HG03095 (cell line): ENCODE measurements around the gene CWF19L1.
"Not testable (repeated sequence)": the region's sequence is repeated elsewhere in the genome, so short reads cannot be mapped to it uniquely, and the experiment has no call there.

Experiments used
- ATAC-seq: cut with Tn5 transposase; IDR thresholded peaks from one replicate; pipeline ENCODE4 v1.9.1; 2021; ENCODE audit warnings: moderate library complexity; ENCODE audit not compliant: unreplicated experiment

Gene CWF19L1

GRCh38 chr10:100267239-100268104 lies at the start of gene CWF19L1:
Gene CWF19L1 (minus strand): TSS chr10:100267638. CDS start chr10:100267593, 45 bp downstream.
- peak; percentile 57 for ATAC-seq

GRCh38 chr10:100315615-100316014 lies 48.2 kb upstream of the CWF19L1 start:
- no peak for ATAC-seq

- ATAC-seq = no peak
These were observed 43.9 kb upstream of the CWF19L1 start for GRCh38 chr10:100311298-100311697.

- no peak for ATAC-seq
These were observed 40.2 kb upstream of the CWF19L1 start for GRCh38 chr10:100307684-100308083.

GRCh38 chr10:100306861-100307260 lies 39.4 kb upstream of the CWF19L1 start:
- no peak for ATAC-seq

GRCh38 chr10:100304414-100304813 lies 37.0 kb upstream of the CWF19L1 start:
- ATAC-seq = no peak

- ATAC-seq = no peak
These were observed 36.4 kb upstream of the CWF19L1 start for GRCh38 chr10:100303724-100304319.

- ATAC-seq = not testable (repeated sequence)
These were observed 33.7 kb upstream of the CWF19L1 start for GRCh38 chr10:100301123-100301522.

- no peak for ATAC-seq
These were observed 29.8 kb upstream of the CWF19L1 start for GRCh38 chr10:100297242-100297641.

- ATAC-seq = no peak
These were observed 25.6 kb upstream of the CWF19L1 start for GRCh38 chr10:100293066-100293465.

- not testable (repeated sequence) for ATAC-seq
These were observed 24.9 kb upstream of the CWF19L1 start for GRCh38 chr10:100292300-100292699.

- no peak for ATAC-seq
These were observed 23.9 kb upstream of the CWF19L1 start for GRCh38 chr10:100291356-100291755.

- ATAC-seq = no peak
These were observed 22.2 kb upstream of the CWF19L1 start for GRCh38 chr10:100289641-100290040.

GRCh38 chr10:100288196-100288595 lies 20.8 kb upstream of the CWF19L1 start:
- ATAC-seq = no peak

- ATAC-seq = no peak
These were observed 20.3 kb upstream of the CWF19L1 start for GRCh38 chr10:100287756-100288155.

- ATAC-seq = peak; percentile 89
These were observed 18.9 kb upstream of the CWF19L1 start, which contains the start of gene BLOC1S2 for GRCh38 chr10:100286051-100287033. Gene BLOC1S2 (minus strand): TSS chr10:100286680. CDS start chr10:100286659, 21 bp downstream.

GRCh38 chr10:100285326-100285725 lies 17.9 kb upstream of the CWF19L1 start:
- ATAC-seq = not testable (repeated sequence)

- no peak for ATAC-seq
These were observed 15.5 kb upstream of the CWF19L1 start for GRCh38 chr10:100282907-100283306.

- ATAC-seq = not testable (repeated sequence)
These were observed 9.5 kb upstream of the CWF19L1 start for GRCh38 chr10:100276971-100277370.

GRCh38 chr10:100265821-100266485 lies 1.5 kb downstream of the CWF19L1 start:
- no peak for ATAC-seq
